H9 (cell line): ENCODE results near the gene HYDIN. TPM values are rescaled to one million over a fixed set of nuclear protein-coding genes. Genes with fewer than 3 reads are reported as not detected.
"Not testable (repeated sequence)": the region's sequence is repeated elsewhere in the genome, so short reads cannot be mapped to it uniquely, and the experiment has no call there.

Experiments
- DNase-seq: peaks from one replicate; pipeline ENCODE4 v3.0.0-alpha.2; 2017
- H2AFZ ChIP-seq: one replicate; pipeline ENCODE4 v1.6.1; 2013; ENCODE audit warnings: mild to moderate bottlenecking, low read length, control low read depth, moderate library complexity
- H2AK5ac ChIP-seq: 2 replicates; pipeline ENCODE4 v1.6.1; 2013; ENCODE audit warnings: low read length, control low read depth, mixed read lengths; ENCODE audit not compliant: insufficient read length
- H2BK120ac ChIP-seq: one replicate; pipeline ENCODE4 v1.6.1; 2013; ENCODE audit warnings: low read depth, mild to moderate bottlenecking, low read length, control low read depth, inconsistent platforms; ENCODE audit not compliant: poor library complexity, severe bottlenecking
- H2BK12ac ChIP-seq: 2 replicates; pipeline ENCODE4 v1.6.1; 2013; ENCODE audit warnings: low read length, control low read depth, mixed read lengths, low read depth; ENCODE audit not compliant: insufficient read length
- H2BK15ac ChIP-seq: 2 replicates; pipeline ENCODE4 v1.6.1; 2013; ENCODE audit warnings: low read depth, low read length, control low read depth
- H2BK20ac ChIP-seq: one replicate; pipeline ENCODE4 v1.6.1; 2013; ENCODE audit warnings: low read depth, mild to moderate bottlenecking, low read length, control low read depth, inconsistent platforms; ENCODE audit not compliant: poor library complexity, severe bottlenecking
- H2BK5ac ChIP-seq: 2 replicates; pipeline ENCODE4 v1.6.1; 2013; ENCODE audit warnings: low read length, control low read depth, mixed read lengths; ENCODE audit not compliant: insufficient read length
- H3K14ac ChIP-seq: 2 replicates; pipeline ENCODE4 v1.6.1; 2013; ENCODE audit warnings: low read length, control low read depth; ENCODE audit not compliant: insufficient read depth
- H3K18ac ChIP-seq: 2 replicates; pipeline ENCODE4 v1.6.1; 2013; ENCODE audit warnings: low read depth, mild to moderate bottlenecking, mixed read lengths, low read length, control low read depth; ENCODE audit not compliant: insufficient read length
- H3K23ac ChIP-seq: 2 replicates; pipeline ENCODE4 v1.6.1; 2013; ENCODE audit warnings: low read length, control low read depth, mixed read lengths, low read depth; ENCODE audit not compliant: insufficient read length
- H3K23me2 ChIP-seq: 2 replicates; pipeline ENCODE4 v1.6.1; 2013; ENCODE audit warnings: low read depth, mild to moderate bottlenecking, mixed read lengths, low read length, control low read depth; ENCODE audit not compliant: insufficient read length, poor library complexity, severe bottlenecking
- H3K27ac ChIP-seq: 2 replicates; pipeline ENCODE4 v1.5.1; 2013; ENCODE audit warnings: low read length, control low read depth, mixed read lengths, low read depth; ENCODE audit not compliant: insufficient read length
- H3K27me3 ChIP-seq: 2 replicates; pipeline ENCODE4 v1.6.1; 2013; ENCODE audit warnings: low read length, control low read depth, inconsistent platforms; ENCODE audit not compliant: insufficient read depth
- H3K4ac ChIP-seq: 2 replicates; pipeline ENCODE4 v1.6.1; 2013; ENCODE audit warnings: low read depth, mild to moderate bottlenecking, control low read depth, inconsistent platforms, low read length, moderate library complexity
- H3K4me1 ChIP-seq: 2 replicates; pipeline ENCODE4 v1.6.1; 2013; ENCODE audit warnings: low read length, control low read depth, inconsistent platforms; ENCODE audit not compliant: insufficient read depth
- H3K4me2 ChIP-seq: 2 replicates; pipeline ENCODE4 v1.6.1; 2013; ENCODE audit warnings: low read length, control low read depth, mixed read lengths; ENCODE audit not compliant: insufficient read length, insufficient read depth
- H3K56ac ChIP-seq: 2 replicates; pipeline ENCODE4 v1.6.1; 2013; ENCODE audit warnings: low read depth, mild to moderate bottlenecking, mixed read lengths, low read length, control low read depth; ENCODE audit not compliant: insufficient read length
- H3K79me1 ChIP-seq: 2 replicates; pipeline ENCODE4 v1.6.1; 2013; ENCODE audit warnings: low read depth, mild to moderate bottlenecking, moderate library complexity, low read length, control low read depth, inconsistent platforms; ENCODE audit not compliant: insufficient read depth, poor library complexity, severe bottlenecking
- H3K79me2 ChIP-seq: 2 replicates; pipeline ENCODE4 v1.6.1; 2013; ENCODE audit warnings: low read length, control low read depth, inconsistent platforms; ENCODE audit not compliant: insufficient read depth
- H3K9ac ChIP-seq: 2 replicates; pipeline ENCODE4 v1.6.1; 2013; ENCODE audit warnings: low read length, control low read depth, mixed read lengths; ENCODE audit not compliant: insufficient read length; ENCODE audit errors: extremely low read depth
- H3K9me3 ChIP-seq: one replicate; pipeline ENCODE4 v1.6.1; 2013; ENCODE audit warnings: low read depth, low read length, inconsistent platforms; ENCODE audit not compliant: control insufficient read depth
- H3T11ph ChIP-seq: one replicate; pipeline ENCODE4 v1.6.1; 2013; ENCODE audit warnings: mild to moderate bottlenecking, low read length, control low read depth, inconsistent platforms
- H4K20me1 ChIP-seq: one replicate; pipeline ENCODE4 v1.6.1; 2013; ENCODE audit not compliant: control insufficient read depth, insufficient read length, insufficient read depth
- H4K5ac ChIP-seq: 2 replicates; pipeline ENCODE4 v1.6.1; 2013; ENCODE audit warnings: low read depth, mild to moderate bottlenecking, mixed read lengths, low read length, control low read depth; ENCODE audit not compliant: insufficient read length
- H4K8ac ChIP-seq: replicated peaks from 2 replicates; pipeline ENCODE4 v1.6.1; 2013; ENCODE audit warnings: low read length, control low read depth, mixed read lengths, low read depth; ENCODE audit not compliant: insufficient read length
- H4K91ac ChIP-seq: 2 replicates; pipeline ENCODE4 v1.6.1; 2013; ENCODE audit warnings: low read depth, mild to moderate bottlenecking, moderate library complexity, mixed read lengths, low read length, control low read depth; ENCODE audit not compliant: insufficient read length
- H3K27ac Mint-ChIP-seq, 3 experiments: 2 replicates in 2 of 3; 3 replicates in 1 of 3; pipeline ENCODE4 v1.8.0; 2020 to 2021; ENCODE audit warnings: mixed read lengths in 3 of 3, mild to moderate bottlenecking in 1 of 3, moderate library complexity in 1 of 3
- H3K27me3 Mint-ChIP-seq: 2 replicates; pipeline ENCODE4 v1.8.0; 2021; ENCODE audit warnings: low read depth, mild to moderate bottlenecking, moderate library complexity, mixed read lengths
- H3K36me3 Mint-ChIP-seq, 3 experiments: 2 replicates in 2 of 3; 3 replicates in 1 of 3; pipeline ENCODE4 v1.8.0; 2020 to 2021; ENCODE audit warnings: low read depth in 3 of 3, mixed read lengths in 3 of 3; ENCODE audit not compliant: insufficient read depth in 1 of 3
- H3K4me1 Mint-ChIP-seq, 2 experiments: 2 replicates each; pipeline ENCODE4 v1.8.0; 2020; ENCODE audit warnings: mixed read lengths in 2 of 2
- H3K4me3 Mint-ChIP-seq, 2 experiments: 2 replicates in 1 of 2; 3 replicates in 1 of 2; pipeline ENCODE4 v1.8.0; 2020 to 2021; ENCODE audit warnings: mild to moderate bottlenecking in 2 of 2, mixed read lengths in 2 of 2, moderate library complexity in 1 of 2
- H3K9me3 Mint-ChIP-seq, 2 experiments: 2 replicates in 1 of 2; 3 replicates in 1 of 2; pipeline ENCODE4 v1.8.0; 2020; ENCODE audit warnings: mild to moderate bottlenecking in 2 of 2, mixed read lengths in 2 of 2, moderate library complexity in 1 of 2
- WGBS: extraction: QIAGEN DNeasy Blood & Tissue Kit; methylation state at CpG from one replicate; pipeline ENCODE4 v1.1.7; 2013; ENCODE audit warnings: missing lambda C conversion rate, low lambda C conversion rate, mixed read lengths; ENCODE audit not compliant: insufficient read length; ENCODE audit errors: extremely low coverage; 5-methylcytosine and 5-hydroxymethylcytosine counted together
- total RNA-seq: library from RNA; stranded (reverse); gene quantifications from 2 replicates; pipeline ENCODE4 v1.2.1, GENCODE V29; 2021

HYDIN gene
- total RNA-seq, 1 experiment from 2014 or later, result 1.7 TPM

DNA sequence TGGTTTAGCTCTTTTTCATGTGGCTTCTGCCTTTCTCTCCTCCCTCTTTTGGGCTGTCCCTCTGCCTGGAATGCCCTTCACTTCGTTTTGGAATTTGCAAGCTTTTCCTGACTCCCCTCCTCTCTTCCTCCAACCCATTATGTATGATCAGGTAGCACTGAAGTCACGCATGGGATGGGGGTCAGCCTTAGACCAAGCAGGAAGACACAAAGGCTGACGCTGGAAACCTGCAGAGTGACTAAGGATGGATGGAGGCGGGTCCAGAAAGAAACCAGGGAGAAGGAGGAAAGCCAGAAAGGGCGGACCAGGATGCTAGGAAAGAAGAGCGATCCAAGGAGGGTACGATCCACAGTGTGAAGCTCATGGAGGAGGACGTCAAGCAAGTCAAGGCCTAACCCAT, 296.8 kb downstream of the HYDIN start:
- WGBS, result no CpG with 5 or more reads among the region's 8 CpGs
- H3K56ac ChIP-seq, H3K9me3 Mint-ChIP-seq: not testable (repeated sequence)

DNA sequence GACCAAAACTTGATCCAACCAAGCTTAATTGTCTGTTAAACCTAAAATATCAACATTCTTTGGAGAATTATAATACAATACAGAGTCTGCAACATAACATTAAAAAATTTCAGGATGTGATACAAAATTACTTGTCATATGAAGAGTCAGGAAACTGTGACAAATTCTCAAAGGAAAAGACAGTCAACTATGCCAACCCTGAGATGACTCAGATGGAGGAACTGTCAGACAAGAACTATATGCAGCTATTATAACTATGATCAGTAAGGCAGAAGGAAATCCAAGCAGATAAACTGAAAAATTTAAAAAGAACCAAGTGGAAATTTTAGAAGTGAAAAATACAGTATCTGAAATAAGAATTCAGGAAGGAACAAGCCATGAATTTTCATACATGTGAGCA, 299.8 kb downstream of the HYDIN start:
- H3K9me3 ChIP-seq, H2BK15ac ChIP-seq, H3K4me3 Mint-ChIP-seq, H3K23ac ChIP-seq, DNase-seq, H4K8ac ChIP-seq, H2BK120ac ChIP-seq, H3K27me3 Mint-ChIP-seq, H3K27me3 ChIP-seq, H3K4me1 Mint-ChIP-seq, H3K23me2 ChIP-seq, H3K79me2 ChIP-seq, H2BK20ac ChIP-seq, H3K36me3 Mint-ChIP-seq, H3K9me3 Mint-ChIP-seq, H3K4me2 ChIP-seq, H3K14ac ChIP-seq, H2BK5ac ChIP-seq, H3K27ac ChIP-seq, H3T11ph ChIP-seq, H3K4ac ChIP-seq, H4K20me1 ChIP-seq, H3K9ac ChIP-seq, H2AFZ ChIP-seq, H2BK12ac ChIP-seq, H3K18ac ChIP-seq, H4K5ac ChIP-seq, H3K27ac Mint-ChIP-seq, H3K56ac ChIP-seq, H2AK5ac ChIP-seq, H3K79me1 ChIP-seq, H4K91ac ChIP-seq, H3K4me1 ChIP-seq: not testable (repeated sequence)

More for the DNA sequence above, 296.8 kb downstream of the HYDIN start:
- H3K4ac ChIP-seq, H3K4me2 ChIP-seq, H2AFZ ChIP-seq, H3K4me1 ChIP-seq, H4K8ac ChIP-seq, H2BK12ac ChIP-seq, H3K9me3 ChIP-seq, H3K36me3 Mint-ChIP-seq, H2BK5ac ChIP-seq, H4K20me1 ChIP-seq, H3K18ac ChIP-seq, H3T11ph ChIP-seq, H2BK120ac ChIP-seq, H2BK20ac ChIP-seq, H3K23ac ChIP-seq, H3K4me1 Mint-ChIP-seq, H3K14ac ChIP-seq, H3K79me2 ChIP-seq, DNase-seq, H3K79me1 ChIP-seq, H3K23me2 ChIP-seq, H4K5ac ChIP-seq, H4K91ac ChIP-seq, H3K9ac ChIP-seq, H2AK5ac ChIP-seq, H3K27me3 Mint-ChIP-seq, H3K27me3 ChIP-seq, H3K4me3 Mint-ChIP-seq, H2BK15ac ChIP-seq, H3K27ac ChIP-seq, H3K27ac Mint-ChIP-seq: not testable (repeated sequence)

DNA sequence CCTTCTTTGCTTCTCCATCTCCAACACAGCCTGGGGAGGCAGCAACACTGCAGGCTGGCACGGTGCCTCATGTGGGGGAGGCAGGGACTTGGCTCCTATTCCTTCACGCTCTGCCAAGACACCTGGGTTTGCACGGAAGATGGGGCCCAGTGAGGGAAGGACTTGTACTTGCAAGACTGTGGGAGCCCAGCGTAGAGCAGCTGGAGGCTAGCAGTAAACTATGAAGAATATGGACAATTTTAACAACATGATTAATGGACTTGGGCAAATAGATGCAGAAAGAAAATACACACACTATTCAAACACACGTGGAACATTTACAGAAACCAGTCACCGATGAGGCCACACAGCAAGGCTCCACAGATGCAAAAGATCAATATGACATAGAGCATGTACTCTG, 308.4 kb downstream of the HYDIN start:
- WGBS, result no CpG with 5 or more reads among the region's 6 CpGs
- not testable (repeated sequence) for H4K91ac ChIP-seq, H3K23ac ChIP-seq, DNase-seq, H3K4ac ChIP-seq, H3K4me3 Mint-ChIP-seq, H3K9me3 ChIP-seq, H4K20me1 ChIP-seq, H3K79me2 ChIP-seq, H4K5ac ChIP-seq, H3K9ac ChIP-seq, H2BK120ac ChIP-seq, H3K4me1 ChIP-seq, H3K4me2 ChIP-seq, H3K27ac Mint-ChIP-seq, H2BK20ac ChIP-seq, H2BK15ac ChIP-seq, H4K8ac ChIP-seq, H3K56ac ChIP-seq, H2AK5ac ChIP-seq, H2BK5ac ChIP-seq, H3K18ac ChIP-seq, H2BK12ac ChIP-seq, H3K4me1 Mint-ChIP-seq, H3T11ph ChIP-seq, H2AFZ ChIP-seq, H3K14ac ChIP-seq, H3K79me1 ChIP-seq, H3K36me3 Mint-ChIP-seq, H3K9me3 Mint-ChIP-seq, H3K27me3 ChIP-seq, H3K23me2 ChIP-seq, H3K27me3 Mint-ChIP-seq, H3K27ac ChIP-seq
